Progenitor cell of endocrine pancreas (in vitro differentiated cells): ENCODE measurements around the gene CCDC154. TPM values are rescaled to one million over a fixed set of nuclear protein-coding genes. Genes with fewer than 3 reads are reported as not detected.

Experiments used
- DNase-seq: peaks from one replicate; pipeline ENCODE4 v3.0.0; 2021; ENCODE audit warnings: low spot score; ENCODE audit not compliant: unreplicated experiment
- H3K27ac Mint-ChIP-seq: 2 replicates; pipeline ENCODE4 v1.8.0; 2021; ENCODE audit warnings: mild to moderate bottlenecking, moderate library complexity, mixed read lengths
- H3K27me3 Mint-ChIP-seq: 2 replicates; pipeline ENCODE4 v1.8.0; 2021; ENCODE audit warnings: mixed read lengths
- H3K36me3 Mint-ChIP-seq: 2 replicates; pipeline ENCODE4 v1.8.0; 2022; ENCODE audit warnings: mixed read lengths; ENCODE audit not compliant: insufficient read depth
- H3K4me1 Mint-ChIP-seq: 2 replicates; pipeline ENCODE4 v1.8.0; 2021; ENCODE audit warnings: low read depth, mixed read lengths
- H3K4me3 Mint-ChIP-seq: 2 replicates; pipeline ENCODE4 v1.8.0; 2021; ENCODE audit warnings: low read depth, mild to moderate bottlenecking, moderate library complexity, mixed read lengths
- H3K9me3 Mint-ChIP-seq: 2 replicates; pipeline ENCODE4 v1.8.0; 2021; ENCODE audit warnings: low read depth, mixed read lengths
- CTCF ChIP-seq: fragments of 200-600 bp; sonication (generic); IDR thresholded peaks from one replicate; pipeline ENCODE4 v1.5.0; 2021; ENCODE audit warnings: antibody characterized with exemption, mild to moderate bottlenecking; ENCODE audit not compliant: unreplicated experiment
- total RNA-seq: library from RNA; stranded (reverse); gene quantifications from 2 replicates; pipeline ENCODE4 v1.2.1, GENCODE V29; 2021

CCDC154 gene
- total RNA-seq, 1 donor from 2014 or later, result 5.7 TPM

- Mint-ChIP-seq H3K4me3 (no peak overlapping the region), H3K9me3 (no peaks in the 10 kb centered on the region), H3K4me1 (no peaks in the 10 kb centered on the region), H3K27me3 (no peaks in the 10 kb centered on the region), H3K36me3 (peaks cover 2% of the 10 kb centered on the region), H3K27ac (no peak overlapping the region)
- DNase-seq, result no peak
- no peak for TF ChIP-seq CTCF
Observed at GRCh38 chr16:1446296-1447080, 2.1 kb upstream of the CCDC154 start.

DNA sequence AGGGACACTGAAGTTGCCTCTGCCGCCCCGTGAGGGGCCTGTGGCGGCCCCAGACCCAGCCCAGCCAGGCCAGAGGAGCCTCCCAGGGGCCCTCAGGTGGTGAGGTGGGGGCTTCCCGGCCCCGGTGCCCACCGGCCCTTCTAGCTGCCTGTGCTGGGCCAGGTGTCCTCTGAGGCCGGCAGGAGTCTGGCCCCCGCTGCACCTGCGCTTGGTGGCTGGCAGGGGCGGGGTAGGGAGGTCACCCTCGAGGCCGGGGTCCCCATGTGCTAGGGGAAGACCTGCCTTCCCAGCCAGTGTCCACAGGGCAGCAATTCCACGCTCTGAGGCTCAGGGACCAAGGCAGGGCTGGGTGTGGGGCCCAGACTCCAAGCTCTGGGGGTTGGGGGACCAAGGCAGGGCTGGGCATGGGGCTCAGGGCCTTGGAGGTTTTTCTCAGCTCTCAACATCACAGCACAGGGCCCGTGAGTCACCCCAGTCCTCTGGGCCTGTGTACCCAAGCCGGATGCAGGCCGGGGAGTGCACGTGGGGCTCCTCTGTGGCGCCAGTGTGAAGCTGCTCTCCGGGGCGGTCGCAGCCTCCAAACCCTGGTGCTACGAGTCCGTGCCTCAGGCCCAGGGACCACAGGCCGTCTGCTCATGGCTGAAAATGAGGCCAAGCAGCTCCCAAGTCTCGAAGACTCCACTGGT, 1.3 kb upstream of the CCDC154 start:
- Mint-ChIP-seq H3K27ac (no peak overlapping the region), H3K27me3 (no peaks in the 10 kb centered on the region), H3K36me3 (no peaks in the 10 kb centered on the region), H3K4me1 (no peaks in the 10 kb centered on the region), H3K4me3 (no peak overlapping the region), H3K9me3 (no peaks in the 10 kb centered on the region)
- no peak for TF ChIP-seq CTCF
- DNase-seq, result no peak

DNA sequence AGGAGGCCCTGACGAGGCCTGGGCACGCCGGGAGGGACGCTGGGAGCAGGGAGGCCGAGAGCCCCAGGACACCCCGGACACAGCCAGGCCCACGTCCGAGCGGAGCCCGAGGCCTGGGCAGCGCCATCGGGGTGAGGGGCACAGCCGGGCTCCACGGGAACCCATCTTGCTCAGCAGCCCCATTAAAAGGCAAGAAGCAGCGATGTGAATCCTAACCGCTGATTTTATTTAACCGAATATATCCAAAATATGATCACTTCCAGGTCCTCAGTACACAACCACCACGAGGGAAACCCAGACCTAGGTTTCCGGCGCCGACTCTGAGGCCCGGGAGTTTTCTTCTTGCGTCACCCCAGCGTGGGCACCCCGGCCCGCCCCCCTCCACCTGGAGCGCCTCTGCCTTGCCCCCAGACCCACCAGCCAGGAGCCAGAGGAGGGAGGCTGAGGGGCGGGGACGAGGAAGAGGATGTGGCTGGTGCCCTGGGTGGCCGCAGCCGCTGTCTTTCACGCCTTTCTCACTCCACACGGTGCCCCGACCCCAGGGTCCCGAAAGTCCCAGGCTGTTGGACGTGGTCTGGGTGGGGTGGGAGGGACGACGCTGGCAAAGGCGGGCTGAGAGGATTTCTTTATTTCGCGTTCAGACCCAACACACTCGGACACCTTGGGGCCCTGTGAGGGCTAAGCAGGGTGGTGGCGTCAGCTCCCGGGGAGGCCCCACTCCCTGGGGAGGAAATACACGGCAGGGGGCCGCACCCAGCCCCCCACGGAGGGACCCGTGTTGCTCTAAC, 568 bp upstream of the CCDC154 start:
- H3K9me3 Mint-ChIP-seq, result no peaks in the 10 kb centered on the region
- no peaks in the 10 kb centered on the region for H3K27me3 Mint-ChIP-seq
- TF ChIP-seq CTCF, result no peak
- no peak for DNase-seq
- H3K4me1 Mint-ChIP-seq, result no peaks in the 10 kb centered on the region
- no peaks in the 10 kb centered on the region for H3K36me3 Mint-ChIP-seq
- H3K27ac Mint-ChIP-seq, result no peak overlapping the region
- no peak overlapping the region for H3K4me3 Mint-ChIP-seq

- no peak for DNase-seq
- no peaks in the 10 kb centered on the region for H3K36me3 Mint-ChIP-seq
- H3K27ac Mint-ChIP-seq, result no peak overlapping the region
- no peaks in the 10 kb centered on the region for H3K27me3 Mint-ChIP-seq
- no peaks in the 10 kb centered on the region for H3K9me3 Mint-ChIP-seq
- TF ChIP-seq CTCF, result no peak
- H3K4me3 Mint-ChIP-seq, result no peak overlapping the region
- no peaks in the 10 kb centered on the region for H3K4me1 Mint-ChIP-seq
Observed at GRCh38 chr16:1443403-1443973, 868 bp downstream of the CCDC154 start.

GRCh38 chr16:1442697-1443096, 1.7 kb downstream of the CCDC154 start:
- no peaks in the 10 kb centered on the region for H3K27me3 Mint-ChIP-seq
- no peak for DNase-seq
- H3K4me3 Mint-ChIP-seq, result no peak overlapping the region
- no peaks in the 10 kb centered on the region for H3K9me3 Mint-ChIP-seq
- TF ChIP-seq CTCF, result no peak
- H3K4me1 Mint-ChIP-seq, result no peaks in the 10 kb centered on the region
- H3K27ac Mint-ChIP-seq, result no peak overlapping the region
- H3K36me3 Mint-ChIP-seq, result no peaks in the 10 kb centered on the region
